IMR-90 (cell line): ENCODE results near the gene VSNL1. TPM values are rescaled to one million over a fixed set of nuclear protein-coding genes. Genes with fewer than 3 reads are reported as not detected.

Experiments
- ATAC-seq: fragments of 200-7000 bp; cut with Tn5 transposase; 2 replicates; pipeline ENCODE4 v1.9.1; 2020; ENCODE audit warnings: low read depth, mild to moderate bottlenecking, moderate library complexity
- BruUV-seq: library from RNA; stranded (reverse); fragments of 400-500 nt; replicated peaks from 2 replicates; lab custom pipeline; 2021; lab: Mats Ljungman, UMichigan
- CTCF ChIA-PET: fragments of 300-600 bp; formaldehyde crosslinking; extraction: SDS; loops from one replicate; lab custom pipeline; 2021; ENCODE audit warnings: antibody characterized with exemption; lab: Yijun Ruan, JAX
- POLR2A ChIA-PET: fragments of 300-600 bp; sonication (Branson Sonifier 250); formaldehyde crosslinking; loops from one replicate; lab custom pipeline; 2022; ENCODE audit warnings: antibody characterized with exemption; ENCODE audit not compliant: unreplicated experiment; lab: Charles Lee
- DNase-seq: peaks from one replicate; pipeline ENCODE4 v3.0.0; 2013
- H2AFZ ChIP-seq: replicated peaks from 2 replicates; pipeline ENCODE3; 2013; ENCODE audit warnings: low read length, mild to moderate bottlenecking; ENCODE audit not compliant: poor library complexity
- H2AK5ac ChIP-seq: 2 replicates; pipeline ENCODE4 v1.6.1; 2013; ENCODE audit warnings: low read depth, low read length, inconsistent platforms
- H2AK9ac ChIP-seq: replicated peaks from 2 replicates; pipeline ENCODE3; 2013; ENCODE audit warnings: mild to moderate bottlenecking, low read depth, low read length, moderate library complexity; ENCODE audit not compliant: poor library complexity
- H2BK120ac ChIP-seq: 2 replicates; pipeline ENCODE4 v1.6.1; 2013; ENCODE audit warnings: low read depth, low read length, inconsistent platforms
- H2BK15ac ChIP-seq: 3 replicates; pipeline ENCODE4 v1.6.1; 2013; ENCODE audit warnings: low read depth, low read length, inconsistent platforms
- H2BK20ac ChIP-seq: 2 replicates; pipeline ENCODE4 v1.6.1; 2013; ENCODE audit warnings: low read depth, mild to moderate bottlenecking, inconsistent platforms, low read length, moderate library complexity
- H2BK5ac ChIP-seq: 2 replicates; pipeline ENCODE4 v1.6.1; 2013; ENCODE audit warnings: mild to moderate bottlenecking, low read depth, low read length, inconsistent platforms; ENCODE audit not compliant: poor library complexity, severe bottlenecking
- H3K14ac ChIP-seq: replicated peaks from 2 replicates; pipeline ENCODE4 v1.6.1; 2013; ENCODE audit warnings: low read depth, low read length, inconsistent platforms
- H3K18ac ChIP-seq: 2 replicates; pipeline ENCODE4 v1.6.1; 2013; ENCODE audit warnings: low read depth, low read length, control low read depth
- H3K23ac ChIP-seq: 2 replicates; pipeline ENCODE4 v1.6.1; 2013; ENCODE audit warnings: low read depth, low read length, inconsistent platforms
- H3K27ac ChIP-seq: 2 replicates; pipeline ENCODE4 v1.5.1; 2013; ENCODE audit warnings: mild to moderate bottlenecking, control low read depth, low read length; ENCODE audit not compliant: insufficient read depth
- H3K27me3 ChIP-seq: 2 replicates; pipeline ENCODE4 v1.6.1; 2013; ENCODE audit warnings: low read length; ENCODE audit not compliant: control insufficient read depth, insufficient read depth
- H3K36me3 ChIP-seq: 2 replicates; pipeline ENCODE4 v1.6.1; 2013; ENCODE audit warnings: low read length, mixed read lengths; ENCODE audit not compliant: control insufficient read depth, insufficient read depth
- H3K4ac ChIP-seq: 2 replicates; pipeline ENCODE4 v1.6.1; 2013; ENCODE audit warnings: low read depth, low read length, inconsistent platforms
- H3K4me1 ChIP-seq: 2 replicates; pipeline ENCODE4 v1.6.1; 2013; ENCODE audit warnings: low read length, mixed read lengths; ENCODE audit not compliant: control insufficient read depth, insufficient read depth
- H3K4me2 ChIP-seq: 2 replicates; pipeline ENCODE4 v1.6.1; 2013; ENCODE audit warnings: low read depth, mild to moderate bottlenecking, control low read depth, low read length, moderate library complexity
- H3K4me3 ChIP-seq: 2 replicates; pipeline ENCODE4 v1.5.1; 2013; ENCODE audit warnings: low read depth, mild to moderate bottlenecking, control low read depth, low read length, moderate library complexity; ENCODE audit not compliant: insufficient read depth
- H3K56ac ChIP-seq: 2 replicates; pipeline ENCODE4 v1.6.1; 2013; ENCODE audit warnings: low read length, inconsistent platforms; ENCODE audit not compliant: insufficient read depth; ENCODE audit errors: extremely low read depth
- H3K79me1 ChIP-seq, 2 experiments: 2 replicates each; pipeline ENCODE4 v1.6.1; 2013; ENCODE audit warnings: low read length in 2 of 2, inconsistent platforms in 1 of 2, low read depth in 1 of 2
- H3K9ac ChIP-seq: 2 replicates; pipeline ENCODE4 v1.6.1; 2013; ENCODE audit warnings: low read depth, low read length, control low read depth
- H3K9me1 ChIP-seq: 2 replicates; pipeline ENCODE4 v1.6.1; 2013; ENCODE audit warnings: low read length, inconsistent platforms; ENCODE audit not compliant: insufficient read depth
- H3K9me3 ChIP-seq: 2 replicates; pipeline ENCODE4 v1.6.1; 2013; ENCODE audit warnings: low read length; ENCODE audit not compliant: control insufficient read depth, insufficient read depth
- H4K20me1 ChIP-seq: 2 replicates; pipeline ENCODE4 v1.6.1; 2013; ENCODE audit warnings: low read length, inconsistent platforms; ENCODE audit not compliant: insufficient read depth
- H4K5ac ChIP-seq: 2 replicates; pipeline ENCODE4 v1.6.1; 2013; ENCODE audit warnings: mild to moderate bottlenecking, low read depth, low read length, control low read depth
- H4K8ac ChIP-seq, 2 experiments: 2 replicates each; pipeline ENCODE4 v1.6.1; 2013; ENCODE audit warnings: low read depth in 2 of 2, low read length in 2 of 2, control low read depth in 1 of 2, inconsistent platforms in 1 of 2
- H4K91ac ChIP-seq: 2 replicates; pipeline ENCODE4 v1.6.1; 2013; ENCODE audit warnings: low read depth, low read length, inconsistent platforms; ENCODE audit not compliant: insufficient read depth
- CHD1 ChIP-seq: IDR thresholded peaks from 2 replicates; pipeline ENCODE4 v1.6.1; 2012; ENCODE audit warnings: low read depth, low read length, improper control_type of control experiment
- CTCF ChIP-seq: conservative IDR thresholded peaks from 2 replicates; pipeline ENCODE4 v1.5.1; 2012; ENCODE audit warnings: mild to moderate bottlenecking, low read depth, low read length, improper control_type of control experiment
- MAFK ChIP-seq: IDR thresholded peaks from 2 replicates; pipeline ENCODE4 v1.6.1; 2012; ENCODE audit warnings: low read depth, low read length, improper control_type of control experiment
- MAZ ChIP-seq: IDR thresholded peaks from 2 replicates; pipeline ENCODE4 v1.6.1; 2012; ENCODE audit warnings: low read depth, mild to moderate bottlenecking, low read length, improper control_type of control experiment, moderate library complexity, borderline replicate concordance
- MXI1 ChIP-seq: IDR thresholded peaks from 2 replicates; pipeline ENCODE4 v1.6.1; 2012; ENCODE audit warnings: low read depth, mild to moderate bottlenecking, low read length, moderate library complexity, borderline replicate concordance
- POLR2A ChIP-seq: IDR thresholded peaks from 2 replicates; pipeline ENCODE4 v1.6.1; 2012; ENCODE audit warnings: mild to moderate bottlenecking, low read depth, low read length
- RCOR1 ChIP-seq: IDR thresholded peaks from 2 replicates; pipeline ENCODE4 v1.6.1; 2012; ENCODE audit warnings: mild to moderate bottlenecking, low read length, improper control_type of control experiment; ENCODE audit not compliant: insufficient replicate concordance
- RFX5 ChIP-seq: IDR thresholded peaks from 2 replicates; pipeline ENCODE4 v1.8.0; 2012; ENCODE audit warnings: low read depth, mild to moderate bottlenecking, low read length, moderate library complexity
- SMC3 ChIP-seq: fragments of 150-350 bp; IDR thresholded peaks from 2 replicates; pipeline ENCODE4 v1.6.1; 2016; ENCODE audit warnings: low read depth, mild to moderate bottlenecking, antibody characterized with exemption, low read length, moderate library complexity
- USF2 ChIP-seq: fragments of 150-350 bp; IDR thresholded peaks from 2 replicates; pipeline ENCODE4 v1.6.1; 2017; ENCODE audit warnings: mild to moderate bottlenecking, antibody characterized with exemption, low read length, low read depth
- WGBS, 2 experiments: methylation state at CpG; one replicate each; pipeline versions ENCODE4 v1.1.5 to v1.1.7; 2013; ENCODE audit warnings: missing lambda C conversion rate in 2 of 2; ENCODE audit not compliant: insufficient read length in 1 of 2; ENCODE audit errors: extremely low coverage in 2 of 2; 5-methylcytosine and 5-hydroxymethylcytosine counted together
- dilution Hi-C: fragments of 300-500 bp; cut with HindIII; formaldehyde crosslinking; loops from one replicate; pipeline ENCODE4 v1.14.3; 2018; ENCODE audit warnings: low sequenced_read_pairs; ENCODE audit not compliant: unreplicated experiment
- in situ Hi-C: fragments of 300-500 bp; cut with MboI; formaldehyde crosslinking; loops from 3 replicates; pipeline ENCODE4 v1.14.3; 2019; ENCODE audit warnings: low sequenced_read_pairs, inconsistent platforms, mixed read lengths
- intact Hi-C: fragments of 100-400 bp; cut with micrococcal nuclease; formaldehyde crosslinking; loops from 2 replicates; pipeline ENCODE4 v1.10.0; 2022
- polyA plus RNA-seq, 3 experiments: library from polyadenylated mRNA; depleted of rRNA; stranded (reverse); fragments of >200 nt; gene quantifications; 2 replicates each; pipeline ENCODE4 v1.2.3, GENCODE V29; 2012; ENCODE audit warnings: low replicate concordance in 1 of 3
- total RNA-seq: library from RNA; depleted of rRNA; stranded (reverse); fragments of >200 nt; gene quantifications from 2 replicates; pipeline ENCODE4 v1.2.3, GENCODE V29; 2012

The VSNL1 gene
- total and polyA plus RNA-seq, 2 of the 4 experiments (the other 2 are of a cell fraction) = 0.32 to 0.36 TPM

GRCh38 chr2:17594533-17595401 is 54.3 kb downstream of the VSNL1 start (continued):
- no peak for TF ChIP-seq MAZ

GRCh38 chr2:17599617-17600016 is 59.1 kb downstream of the VSNL1 start:
- Histone ChIP-seq H3K9ac (no peak overlapping the region), H3K9me3 (no peaks in the 10 kb centered on the region), H2BK20ac (no peak overlapping the region), H2AK5ac (no peak overlapping the region), H3K4me3 (no peak overlapping the region), H3K9me1 (no peaks in the 10 kb centered on the region), H2BK120ac (no peak overlapping the region), H2AK9ac (no peak overlapping the region), H4K91ac (no peak overlapping the region), H4K20me1 (no peaks in the 10 kb centered on the region), H3K27ac (no peak overlapping the region), H3K4ac (no peak overlapping the region), H3K56ac (no peak overlapping the region), H3K4me2 (no peak overlapping the region), H4K5ac (no peak overlapping the region), H2BK5ac (no peak overlapping the region), H2AFZ (no peak overlapping the region), H2BK15ac (no peak overlapping the region), H3K36me3 (no peaks in the 10 kb centered on the region), H3K27me3 (no peaks in the 10 kb centered on the region), H3K18ac (no peak overlapping the region), H3K23ac (no peak overlapping the region), H3K14ac (no peak overlapping the region), H4K8ac (no peak overlapping the region), H3K4me1 (peaks cover 3% of the 10 kb centered on the region; the same call in 1 of the 2 replicates), H3K79me1 (no peaks in the 10 kb centered on the region)
- DNase-seq (no peak), ATAC-seq (no peak)
- no CpG with 5 or more reads among the region's 1 CpG for whole genome bisulfite sequencing, 2 experiments
- in situ Hi-C loops = no loop called here
- no peak for TF ChIP-seq SMC3
- no peak for TF ChIP-seq MAZ
- no peak for TF ChIP-seq RCOR1
- no peak for TF ChIP-seq RFX5
- no peak for TF ChIP-seq CHD1
- no peak for TF ChIP-seq USF2
- TF ChIP-seq MXI1 = no peak
- TF ChIP-seq POLR2A = no peak
- TF ChIP-seq CTCF = no peak
- TF ChIP-seq MAFK = no peak
- intact Hi-C loops = no loop called here
- POLR2A ChIA-PET = no interaction called here
- dilution Hi-C loops = no loop called here
- BruUV-seq = no TSS peak
- CTCF ChIA-PET = interaction anchor here (1.4 kb wide), 1 partner anchor 12 kb away, joined by 3 read pairs; no protein-coding TSS in a partner anchor
